22Rv1 (cell line): Measurements from ENCODE around the gene UQCR10.

Experiments used
- H3K27ac ChIP-seq: fragments of 450-650 bp; 2 replicates; pipeline ENCODE4 v1.5.1; 2017
- CTCF ChIP-seq: fragments of 450-650 bp; IDR thresholded peaks from 2 replicates; pipeline ENCODE4 v1.5.1; 2017; ENCODE audit warnings: mild to moderate bottlenecking
- ZFX ChIP-seq: fragments of 450-650 bp; IDR thresholded peaks from 2 replicates; pipeline ENCODE4 v1.6.1; 2017; ENCODE audit warnings: antibody characterized with exemption, borderline replicate concordance

The UQCR10 gene

DNA sequence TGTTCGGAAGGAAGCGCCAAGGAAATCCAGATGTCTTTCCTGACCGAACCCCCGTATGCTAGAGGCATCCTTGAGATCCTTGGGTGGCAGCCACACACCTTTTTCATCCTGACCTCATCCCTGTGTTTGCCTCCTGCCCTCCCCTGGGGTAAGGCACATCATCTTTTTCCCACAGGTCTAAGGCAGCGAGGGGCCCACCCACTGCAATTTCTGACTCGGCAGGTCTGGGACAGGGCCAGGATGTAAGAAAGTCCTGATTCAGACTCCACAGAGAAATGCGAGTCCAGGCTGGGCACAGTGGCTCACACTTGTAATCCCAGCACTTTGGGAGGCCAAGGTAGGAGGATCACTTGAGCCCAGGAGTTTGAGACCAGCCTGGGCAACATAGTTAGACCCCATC lies 10.8 kb upstream of the UQCR10 start:
- no peak overlapping the region for H3K27ac ChIP-seq
- no peak for TF ChIP-seq CTCF
- TF ChIP-seq ZFX, result no peak

- no peak overlapping the region for H3K27ac ChIP-seq
- TF ChIP-seq ZFX, result no peak
- no peak for TF ChIP-seq CTCF
These were observed 10.1 kb upstream of the UQCR10 start for GRCh38 chr22:29757096-29757495.

DNA sequence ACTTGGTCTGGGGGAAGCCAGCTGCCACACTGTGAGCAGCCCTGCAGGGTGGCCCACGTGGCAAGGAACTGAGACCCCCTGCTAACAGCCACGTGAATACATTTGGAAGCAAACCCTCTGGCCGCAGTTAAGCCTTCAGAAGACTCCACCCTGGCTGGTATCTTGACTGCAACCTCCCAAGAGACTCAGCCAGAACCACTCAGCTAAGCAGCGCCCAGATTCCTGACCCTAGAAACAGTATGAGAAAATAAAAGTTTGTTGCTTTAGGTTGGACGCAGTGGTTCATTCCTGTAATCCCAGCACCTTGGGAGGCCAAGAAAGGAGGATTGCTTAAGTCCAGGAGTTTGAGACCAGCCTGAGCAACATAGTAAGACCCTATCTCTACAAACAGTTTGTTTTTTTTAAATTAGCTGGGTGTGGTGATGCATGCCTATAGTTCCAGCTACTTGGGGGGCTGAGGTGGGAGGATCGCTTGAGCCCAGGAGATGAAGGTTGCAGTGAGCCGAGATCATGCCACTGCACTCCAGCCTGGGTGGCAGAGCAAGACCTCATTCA lies 9.0 kb upstream of the UQCR10 start:
- H3K27ac ChIP-seq, result no peak overlapping the region
- no peak for TF ChIP-seq CTCF
- TF ChIP-seq ZFX, result no peak

DNA sequence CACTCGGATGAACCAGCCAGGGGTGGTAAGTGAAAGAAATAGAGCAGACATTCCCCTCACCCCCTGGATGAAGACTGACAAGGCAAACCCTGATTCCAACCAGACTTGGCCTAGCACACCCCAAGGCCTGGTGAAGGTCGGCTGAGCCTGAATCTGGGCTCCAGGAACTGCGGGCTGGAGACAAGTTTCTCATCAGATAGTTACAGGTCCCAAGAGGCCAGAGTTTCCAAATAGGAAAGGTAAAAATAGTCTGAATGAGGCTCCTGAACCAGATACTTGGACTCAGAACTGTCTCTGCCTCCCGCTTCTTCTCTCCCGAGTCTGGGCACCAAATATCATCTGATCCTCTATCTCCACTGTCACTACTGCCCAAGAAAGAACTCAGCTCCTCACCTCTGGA lies 8.2 kb upstream of the UQCR10 start:
- no peak overlapping the region for H3K27ac ChIP-seq
- TF ChIP-seq ZFX (no peak), CTCF (no peak)

- H3K27ac ChIP-seq, result no peak overlapping the region
- TF ChIP-seq CTCF (no peak), ZFX (no peak)
These were observed 4.9 kb upstream of the UQCR10 start for GRCh38 chr22:29762263-29762662.

DNA sequence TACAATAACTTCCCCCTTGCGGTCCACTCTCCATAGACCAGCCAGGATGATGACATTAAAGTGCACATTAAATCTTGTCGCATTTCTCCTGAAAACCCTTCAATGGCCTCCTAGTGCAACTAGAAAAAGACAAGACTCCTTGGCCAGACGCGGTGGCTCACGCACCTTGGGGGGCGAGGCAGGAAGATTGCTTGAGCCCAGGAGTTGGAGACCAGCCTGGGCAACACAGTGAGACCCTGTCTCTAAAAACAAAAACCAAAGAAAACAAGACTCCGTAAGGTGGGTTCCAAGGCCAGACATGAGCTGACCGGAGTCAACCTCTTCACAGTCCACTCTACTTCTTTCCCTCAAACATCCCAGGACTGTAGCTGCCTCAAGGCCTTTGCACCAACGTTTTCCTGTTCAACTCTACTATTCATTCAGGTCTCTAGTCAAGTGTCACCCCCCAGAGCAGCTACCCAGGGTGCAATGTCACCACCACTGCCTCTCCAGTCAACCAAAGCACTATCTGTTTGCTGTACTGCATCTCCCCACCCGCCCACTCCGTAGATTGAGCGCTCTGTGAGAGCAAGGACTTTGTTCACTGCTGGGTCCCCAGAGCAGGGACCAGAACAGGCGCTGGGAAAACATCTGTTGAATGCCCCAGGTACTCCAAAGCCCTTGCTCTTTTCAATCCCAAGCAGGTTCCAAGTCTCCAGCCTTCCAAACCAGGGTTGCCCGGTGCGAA lies 1.1 kb upstream of the UQCR10 start:
- TF ChIP-seq ZFX, result no peak
- no peak for TF ChIP-seq CTCF
- peak overlapping the region; percentile 86 for H3K27ac ChIP-seq

DNA sequence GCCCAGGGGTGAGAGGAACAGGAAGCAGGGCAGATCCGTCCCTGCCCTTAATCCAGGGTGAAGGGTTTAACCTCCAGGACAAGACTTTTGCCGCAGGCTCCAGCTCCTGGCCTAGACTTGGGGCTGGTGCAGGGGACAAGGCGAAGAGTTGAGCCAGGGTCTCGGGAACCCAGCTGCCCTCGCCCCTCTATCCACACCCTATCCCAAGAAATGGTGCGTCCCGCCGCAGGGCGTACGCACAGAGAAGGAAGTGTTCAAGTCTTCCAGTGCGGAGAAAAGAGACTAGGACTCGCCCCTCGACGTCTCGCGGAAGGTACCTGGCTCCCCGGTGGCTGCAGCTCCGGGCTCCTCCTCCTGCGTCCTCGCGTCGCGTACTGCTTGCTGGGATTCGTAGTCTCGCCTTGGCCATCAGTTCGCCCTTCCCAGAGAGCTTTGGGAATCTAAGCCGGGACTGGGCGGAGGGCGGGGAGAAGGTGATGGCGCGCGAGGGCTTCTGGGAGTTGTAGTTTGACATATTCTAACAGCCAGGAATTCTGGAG lies 468 bp upstream of the UQCR10 start, which contains the start of gene ZMAT5:
Gene ZMAT5 (minus strand): TSS at position 376 of the 539 bp plus-strand sequence. CDS start 18,463 bp downstream, outside the sequence.
- TF ChIP-seq CTCF (no peak), ZFX (no peak)
- peak within 1 kb of the TSS; percentile 86 for H3K27ac ChIP-seq
